HG03103 (cell line): ENCODE results near the gene CNST.
"Not testable (repeated sequence)": the region's sequence is repeated elsewhere in the genome, so short reads cannot be mapped to it uniquely, and the experiment has no call there.

Experiments
- ATAC-seq: cut with Tn5 transposase; IDR thresholded peaks from one replicate; pipeline ENCODE4 v1.9.1; 2021; ENCODE audit warnings: low read depth; ENCODE audit not compliant: unreplicated experiment

Gene CNST

GRCh38 chr1:246617768-246618167, 51.5 kb downstream of the CNST start:
- ATAC-seq, result no peak

DNA sequence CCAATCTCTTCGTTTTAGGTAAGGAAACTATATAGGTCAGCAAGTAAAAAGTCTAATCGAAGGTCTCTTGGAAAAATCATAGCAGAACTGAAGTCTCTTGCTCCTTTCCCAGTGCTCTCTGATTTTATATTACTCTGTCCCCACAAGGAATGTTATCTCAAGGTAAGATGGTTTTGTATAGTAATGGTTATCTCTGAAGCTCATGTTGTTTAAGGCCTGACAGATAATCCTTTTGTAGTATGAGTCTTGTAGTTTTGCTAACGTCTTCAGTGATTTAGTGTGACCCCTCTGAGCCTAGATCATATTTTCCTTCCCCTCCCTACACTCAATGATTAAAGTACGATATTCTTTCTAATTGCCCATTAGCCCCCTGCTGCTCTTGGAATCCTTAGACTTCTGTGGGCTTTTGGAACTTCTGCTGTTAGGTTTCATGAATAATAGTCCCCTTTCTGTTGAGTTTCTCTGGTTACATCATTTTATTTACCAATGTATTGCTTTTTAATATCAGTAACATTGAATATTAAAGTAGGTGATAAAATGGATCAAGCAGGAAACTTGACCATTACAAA, 52.1 kb downstream of the CNST start:
- ATAC-seq, result no peak

GRCh38 chr1:246622035-246622652, 55.9 kb downstream of the CNST start:
- ATAC-seq, result no peak

- ATAC-seq, result no peak
These were observed 57.8 kb downstream of the CNST start for GRCh38 chr1:246624091-246624490.

GRCh38 chr1:246629030-246629429, 62.8 kb downstream of the CNST start:
- ATAC-seq, result peak; percentile 93

- no peak for ATAC-seq
These were observed 63.7 kb downstream of the CNST start for GRCh38 chr1:246629976-246630375.

DNA sequence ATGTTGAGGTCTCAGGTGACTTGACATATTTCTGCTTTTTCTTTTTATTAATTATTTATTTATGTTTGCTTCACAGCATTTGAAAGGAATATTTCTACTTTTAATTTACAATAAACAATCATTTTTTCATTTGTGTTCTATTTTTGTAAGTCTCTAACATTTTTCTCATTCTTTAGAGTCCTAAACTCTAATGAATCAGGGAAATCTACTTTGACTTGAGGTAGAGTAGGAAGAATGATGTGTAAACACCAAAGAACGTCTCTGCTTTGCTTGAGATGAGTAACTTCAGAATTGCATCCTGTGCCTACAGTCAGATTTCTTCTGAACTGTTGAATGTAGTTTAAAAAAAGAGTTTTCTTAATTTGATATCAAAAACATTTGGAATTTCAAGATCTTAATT, 65.2 kb downstream of the CNST start:
- ATAC-seq, result no peak

GRCh38 chr1:246632281-246633168, 66.3 kb downstream of the CNST start:
- ATAC-seq, result no peak

- ATAC-seq, result not testable (repeated sequence)
These were observed 68.4 kb downstream of the CNST start for GRCh38 chr1:246634659-246635058.

GRCh38 chr1:246638941-246639655, 72.8 kb downstream of the CNST start:
- no peak for ATAC-seq

DNA sequence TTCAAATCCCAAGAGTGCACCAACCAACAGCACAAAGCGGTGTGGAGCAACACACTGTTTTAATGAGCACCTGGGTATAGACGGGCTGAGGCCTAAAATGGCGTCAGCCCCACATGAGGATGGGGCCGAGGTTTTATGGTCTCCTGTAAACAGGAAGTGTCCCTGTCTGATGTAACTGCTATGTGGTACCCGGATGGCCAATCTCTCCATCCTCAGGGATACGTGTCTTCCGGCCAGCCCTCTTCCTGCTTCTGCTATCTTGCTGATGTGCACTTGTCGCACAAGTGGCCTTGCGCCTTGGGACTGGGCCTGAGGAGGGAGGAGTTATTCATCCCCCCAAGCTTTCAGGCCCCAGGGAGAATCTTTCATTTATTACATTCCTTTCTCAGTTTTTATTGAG, 73.5 kb downstream of the CNST start:
- no peak for ATAC-seq

GRCh38 chr1:246640747-246641146, 74.5 kb downstream of the CNST start:
- no peak for ATAC-seq

GRCh38 chr1:246641394-246641793, 75.1 kb downstream of the CNST start:
- ATAC-seq, result no peak

DNA sequence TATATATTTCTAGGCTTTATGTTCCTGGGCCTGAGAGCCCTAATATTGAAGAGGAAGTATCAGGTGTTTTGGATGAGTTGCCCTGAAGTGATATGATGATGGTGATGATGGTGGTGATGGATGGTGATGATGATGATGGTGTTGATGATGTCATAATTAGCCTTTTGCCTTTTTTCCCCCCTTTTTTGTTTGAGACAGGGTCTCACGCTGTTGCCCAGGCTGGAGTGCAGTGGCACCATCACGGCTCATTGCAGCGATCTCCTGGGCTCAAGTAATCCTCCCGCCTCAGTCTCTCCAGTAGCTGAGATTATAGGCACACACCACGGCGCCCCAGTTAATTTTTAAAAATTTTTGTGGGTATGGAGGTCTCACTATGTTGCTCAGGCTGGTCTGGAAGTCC, 76.5 kb downstream of the CNST start:
- no peak for ATAC-seq

DNA sequence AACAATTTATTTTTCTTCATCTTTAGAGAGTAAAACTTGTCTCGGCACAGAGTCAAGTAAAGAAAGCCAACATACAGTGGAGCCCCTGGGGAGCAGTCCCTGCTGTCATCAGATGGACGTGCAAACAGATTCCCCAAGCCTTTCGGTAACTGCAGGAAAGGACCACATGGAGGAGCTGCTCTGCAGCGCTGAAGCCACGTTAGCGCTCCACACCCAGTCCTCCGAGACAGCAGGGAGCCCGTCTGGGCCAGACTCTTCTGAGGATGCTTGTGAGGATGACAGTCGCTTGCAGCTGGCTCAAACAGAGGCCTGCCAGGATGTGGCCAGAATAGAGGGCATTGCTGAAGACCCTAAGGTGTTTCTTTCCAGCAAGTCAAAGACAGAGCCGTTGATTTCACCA, 80.9 kb downstream of the CNST start:
- ATAC-seq, result no peak

GRCh38 chr1:246647513-246647912, 81.3 kb downstream of the CNST start:
- no peak for ATAC-seq

- ATAC-seq, result no peak
These were observed 84.9 kb downstream of the CNST start for GRCh38 chr1:246651012-246651695.

GRCh38 chr1:246658567-246658966, 92.3 kb downstream of the CNST start:
- ATAC-seq, result no peak

DNA sequence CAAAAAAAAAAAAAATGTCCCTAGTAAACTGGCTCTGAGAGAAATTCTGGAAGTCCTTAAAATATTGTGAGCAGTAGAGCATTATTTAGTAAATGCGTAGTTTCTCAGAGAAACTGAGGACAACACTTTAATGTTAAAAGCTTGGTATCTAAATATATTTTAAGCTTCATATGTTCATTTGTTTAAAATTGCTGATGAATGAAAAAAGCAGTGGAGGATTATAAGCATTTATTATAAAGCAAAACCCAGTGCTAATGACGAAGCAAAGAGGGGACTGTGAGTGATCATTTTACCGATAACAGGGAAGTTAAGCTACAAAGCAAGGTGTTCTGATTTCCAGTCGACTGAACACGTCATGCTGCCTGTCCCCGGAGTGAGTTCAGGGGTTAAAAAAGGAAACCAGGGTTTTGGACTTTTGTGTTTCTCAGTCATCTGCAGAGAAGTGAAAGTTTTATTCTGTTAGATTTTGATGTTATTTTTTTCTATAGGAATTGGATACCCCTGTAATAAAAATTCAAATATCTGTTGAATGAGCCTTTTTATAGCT, 93.4 kb downstream of the CNST start:
- no peak for ATAC-seq

- no peak for ATAC-seq
These were observed 95.2 kb downstream of the CNST start for GRCh38 chr1:246661451-246661850.
